Gastroesophageal sphincter (tissue), 3 donors: ENCODE measurements around the gene GNAO1.
"Not testable (repeated sequence)": the region's sequence is repeated elsewhere in the genome, so short reads cannot be mapped to it uniquely, and the experiment has no call there.

Experiments used
- EP300 ChIP-seq: sonication (generic); formaldehyde crosslinking; IDR thresholded peaks from one replicate; pipeline ENCODE4 v1.6.1; 2017; ENCODE audit warnings: antibody characterized with exemption, mild to moderate bottlenecking
- POLR2A ChIP-seq, 2 donors: fragments of 450-650 bp; IDR thresholded peaks; one replicate each; pipeline ENCODE4 v1.6.1; 2017; ENCODE audit warnings: antibody characterized with exemption in 2 of 2, mild to moderate bottlenecking in 2 of 2, moderate library complexity in 1 of 2
- TF ChIP-seq, protein P1 (sequence below), 4 experiments: fragments of 200-600 bp in 2 of 4; fragments of 450-650 bp in 2 of 4; sonication (generic) in 1 of 4; IDR thresholded peaks; one replicate each; pipeline ENCODE4 v1.5.1; 2017 to 2019; ENCODE audit warnings: antibody characterized with exemption in 4 of 4, mild to moderate bottlenecking in 2 of 4, moderate library complexity in 2 of 4

DNA sequence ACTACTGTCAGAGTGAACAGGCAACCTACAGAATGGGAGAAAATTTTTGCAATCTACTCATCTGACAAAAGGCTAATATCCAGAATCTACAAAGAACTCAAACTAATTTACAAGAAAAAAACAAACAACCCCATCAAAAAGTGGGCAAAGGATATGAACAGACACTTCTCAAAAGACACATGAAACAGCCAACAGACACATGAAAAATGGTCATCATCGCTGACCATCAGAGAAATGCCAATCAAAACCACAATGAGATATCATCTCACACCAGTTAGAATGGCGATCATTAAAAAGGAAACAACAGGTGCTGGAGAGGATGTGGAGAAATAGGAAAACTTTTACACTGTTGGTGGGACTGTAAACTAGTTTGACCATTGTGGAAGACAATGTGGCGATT is 205.4 kb downstream of the GNAO1 start:
- TF ChIP-seq POLR2A (IDR thresholded peaks at IDR 0.05); EP300: not testable (repeated sequence)
- TF ChIP-seq, protein P1, sequence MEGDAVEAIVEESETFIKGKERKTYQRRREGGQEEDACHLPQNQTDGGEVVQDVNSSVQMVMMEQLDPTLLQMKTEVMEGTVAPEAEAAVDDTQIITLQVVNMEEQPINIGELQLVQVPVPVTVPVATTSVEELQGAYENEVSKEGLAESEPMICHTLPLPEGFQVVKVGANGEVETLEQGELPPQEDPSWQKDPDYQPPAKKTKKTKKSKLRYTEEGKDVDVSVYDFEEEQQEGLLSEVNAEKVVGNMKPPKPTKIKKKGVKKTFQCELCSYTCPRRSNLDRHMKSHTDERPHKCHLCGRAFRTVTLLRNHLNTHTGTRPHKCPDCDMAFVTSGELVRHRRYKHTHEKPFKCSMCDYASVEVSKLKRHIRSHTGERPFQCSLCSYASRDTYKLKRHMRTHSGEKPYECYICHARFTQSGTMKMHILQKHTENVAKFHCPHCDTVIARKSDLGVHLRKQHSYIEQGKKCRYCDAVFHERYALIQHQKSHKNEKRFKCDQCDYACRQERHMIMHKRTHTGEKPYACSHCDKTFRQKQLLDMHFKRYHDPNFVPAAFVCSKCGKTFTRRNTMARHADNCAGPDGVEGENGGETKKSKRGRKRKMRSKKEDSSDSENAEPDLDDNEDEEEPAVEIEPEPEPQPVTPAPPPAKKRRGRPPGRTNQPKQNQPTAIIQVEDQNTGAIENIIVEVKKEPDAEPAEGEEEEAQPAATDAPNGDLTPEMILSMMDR (IDR thresholded peaks at IDR 0.05) = not testable (repeated sequence)
